HFFc6 (cell line): ENCODE measurements around the gene BSN. TPM values are rescaled to one million over a fixed set of nuclear protein-coding genes. Genes with fewer than 3 reads are reported as not detected.

Experiments
- DNase-seq: peaks from one replicate; pipeline ENCODE4 v3.0.0-alpha.2; 2018
- H3K27ac Mint-ChIP-seq: 2 replicates; pipeline ENCODE4 v1.8.0; 2020; ENCODE audit warnings: mild to moderate bottlenecking, mixed read lengths
- H3K27me3 Mint-ChIP-seq: 2 replicates; pipeline ENCODE4 v1.8.0; 2021; ENCODE audit warnings: mild to moderate bottlenecking, moderate library complexity, mixed read lengths; ENCODE audit not compliant: insufficient read depth
- H3K36me3 Mint-ChIP-seq: 2 replicates; pipeline ENCODE4 v1.8.0; 2021; ENCODE audit warnings: low read depth, mixed read lengths
- H3K4me1 Mint-ChIP-seq: 2 replicates; pipeline ENCODE4 v1.8.0; 2020; ENCODE audit warnings: low read depth, mixed read lengths
- H3K4me3 Mint-ChIP-seq: 2 replicates; pipeline ENCODE4 v1.8.0; 2020; ENCODE audit warnings: mild to moderate bottlenecking, moderate library complexity, mixed read lengths
- H3K9me3 Mint-ChIP-seq: 2 replicates; pipeline ENCODE4 v1.8.0; 2020; ENCODE audit warnings: mild to moderate bottlenecking, mixed read lengths
- long read RNA-seq: library from polyadenylated mRNA; unstranded; transcript quantifications from one replicate; pipeline ENCODE4 v2.0.0, GENCODE V29; 2019
- total RNA-seq, 6 experiments: library from RNA; stranded (reverse); fragmentation: NEBNext Ultra II Directional; extraction: Animal tissue kit (Norgen Biotek cat#: 25700); gene quantifications; 2 replicates in 1 of 6; 3 replicates in 5 of 6; pipeline ENCODE4 v1.2.3, GENCODE V29; 2021
- TF ChIP-seq, protein P1 (sequence below): fragments of 200-600 bp; sonication (generic); IDR thresholded peaks from 2 replicates; pipeline ENCODE4 v1.5.0; 2021; ENCODE audit warnings: antibody characterized with exemption, mild to moderate bottlenecking

The BSN gene, protein sequence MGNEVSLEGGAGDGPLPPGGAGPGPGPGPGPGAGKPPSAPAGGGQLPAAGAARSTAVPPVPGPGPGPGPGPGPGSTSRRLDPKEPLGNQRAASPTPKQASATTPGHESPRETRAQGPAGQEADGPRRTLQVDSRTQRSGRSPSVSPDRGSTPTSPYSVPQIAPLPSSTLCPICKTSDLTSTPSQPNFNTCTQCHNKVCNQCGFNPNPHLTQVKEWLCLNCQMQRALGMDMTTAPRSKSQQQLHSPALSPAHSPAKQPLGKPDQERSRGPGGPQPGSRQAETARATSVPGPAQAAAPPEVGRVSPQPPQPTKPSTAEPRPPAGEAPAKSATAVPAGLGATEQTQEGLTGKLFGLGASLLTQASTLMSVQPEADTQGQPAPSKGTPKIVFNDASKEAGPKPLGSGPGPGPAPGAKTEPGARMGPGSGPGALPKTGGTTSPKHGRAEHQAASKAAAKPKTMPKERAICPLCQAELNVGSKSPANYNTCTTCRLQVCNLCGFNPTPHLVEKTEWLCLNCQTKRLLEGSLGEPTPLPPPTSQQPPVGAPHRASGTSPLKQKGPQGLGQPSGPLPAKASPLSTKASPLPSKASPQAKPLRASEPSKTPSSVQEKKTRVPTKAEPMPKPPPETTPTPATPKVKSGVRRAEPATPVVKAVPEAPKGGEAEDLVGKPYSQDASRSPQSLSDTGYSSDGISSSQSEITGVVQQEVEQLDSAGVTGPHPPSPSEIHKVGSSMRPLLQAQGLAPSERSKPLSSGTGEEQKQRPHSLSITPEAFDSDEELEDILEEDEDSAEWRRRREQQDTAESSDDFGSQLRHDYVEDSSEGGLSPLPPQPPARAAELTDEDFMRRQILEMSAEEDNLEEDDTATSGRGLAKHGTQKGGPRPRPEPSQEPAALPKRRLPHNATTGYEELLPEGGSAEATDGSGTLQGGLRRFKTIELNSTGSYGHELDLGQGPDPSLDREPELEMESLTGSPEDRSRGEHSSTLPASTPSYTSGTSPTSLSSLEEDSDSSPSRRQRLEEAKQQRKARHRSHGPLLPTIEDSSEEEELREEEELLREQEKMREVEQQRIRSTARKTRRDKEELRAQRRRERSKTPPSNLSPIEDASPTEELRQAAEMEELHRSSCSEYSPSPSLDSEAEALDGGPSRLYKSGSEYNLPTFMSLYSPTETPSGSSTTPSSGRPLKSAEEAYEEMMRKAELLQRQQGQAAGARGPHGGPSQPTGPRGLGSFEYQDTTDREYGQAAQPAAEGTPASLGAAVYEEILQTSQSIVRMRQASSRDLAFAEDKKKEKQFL (N-terminal part only)
- under 1 TPM; 0.02 to 0.14 (median 0.06) TPM for total RNA-seq
- long read RNA-seq, result 0 reads

DNA sequence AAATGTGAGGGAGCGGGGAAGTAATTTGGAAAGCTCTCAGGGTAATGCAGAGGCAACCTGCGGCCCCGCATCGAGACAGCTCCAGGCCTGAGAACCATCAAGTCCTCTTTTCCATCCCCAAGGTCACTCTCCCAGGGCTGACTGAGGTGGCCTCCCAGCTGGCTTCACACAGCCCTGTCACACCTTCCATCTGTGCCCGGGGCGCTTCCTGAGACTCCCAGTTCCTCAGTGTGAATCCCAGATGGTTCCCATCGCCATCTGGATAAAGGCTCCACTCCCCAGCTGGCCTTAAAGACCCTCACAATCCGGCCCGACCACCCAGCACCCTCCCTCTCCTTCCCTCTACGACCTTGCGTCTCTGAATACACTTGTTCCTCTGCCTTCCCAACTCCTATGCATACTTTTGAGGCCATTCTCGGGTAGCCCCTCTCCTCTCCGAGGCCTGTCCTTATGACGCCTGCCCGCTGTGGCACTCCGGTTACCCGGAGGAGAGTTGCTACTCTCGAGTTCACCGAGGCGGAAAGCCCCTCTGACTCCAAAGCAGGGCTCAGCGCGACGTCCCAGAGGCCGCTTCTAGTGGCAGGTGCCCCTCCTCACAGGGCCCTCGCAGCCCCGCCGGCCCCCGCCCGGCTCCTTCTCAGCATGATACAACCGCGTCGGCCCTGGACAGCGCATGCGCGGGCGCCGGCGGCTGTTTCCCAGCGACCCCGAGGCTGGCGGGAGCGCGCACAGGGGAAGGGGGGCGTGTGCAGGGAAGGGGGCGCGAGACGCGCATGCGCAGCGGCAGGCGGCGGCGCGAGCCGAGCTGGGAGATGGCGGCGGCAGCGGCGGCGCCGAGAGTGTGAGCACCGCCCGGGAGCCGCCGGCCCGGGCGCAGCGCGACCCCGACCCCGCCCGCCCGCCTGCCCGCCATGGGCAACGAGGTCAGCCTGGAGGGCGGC is at the start of gene BSN:
Gene BSN, plus strand, starts transcription at position 786 of the 941 bp plus-strand sequence. Its CDS starts 126 bp downstream, at position 912.
- no peaks in the 10 kb centered on the region for H3K9me3 Mint-ChIP-seq
- no peaks in the 10 kb centered on the region for H3K36me3 Mint-ChIP-seq
- H3K27ac Mint-ChIP-seq, result peak within 1 kb of the TSS; percentile 71; the same call in 1 of the 2 replicates
- H3K4me1 Mint-ChIP-seq, result peaks cover 12% of the 10 kb centered on the region
- H3K27me3 Mint-ChIP-seq, result peaks cover 22% of the 10 kb centered on the region
- TF ChIP-seq, protein P1, sequence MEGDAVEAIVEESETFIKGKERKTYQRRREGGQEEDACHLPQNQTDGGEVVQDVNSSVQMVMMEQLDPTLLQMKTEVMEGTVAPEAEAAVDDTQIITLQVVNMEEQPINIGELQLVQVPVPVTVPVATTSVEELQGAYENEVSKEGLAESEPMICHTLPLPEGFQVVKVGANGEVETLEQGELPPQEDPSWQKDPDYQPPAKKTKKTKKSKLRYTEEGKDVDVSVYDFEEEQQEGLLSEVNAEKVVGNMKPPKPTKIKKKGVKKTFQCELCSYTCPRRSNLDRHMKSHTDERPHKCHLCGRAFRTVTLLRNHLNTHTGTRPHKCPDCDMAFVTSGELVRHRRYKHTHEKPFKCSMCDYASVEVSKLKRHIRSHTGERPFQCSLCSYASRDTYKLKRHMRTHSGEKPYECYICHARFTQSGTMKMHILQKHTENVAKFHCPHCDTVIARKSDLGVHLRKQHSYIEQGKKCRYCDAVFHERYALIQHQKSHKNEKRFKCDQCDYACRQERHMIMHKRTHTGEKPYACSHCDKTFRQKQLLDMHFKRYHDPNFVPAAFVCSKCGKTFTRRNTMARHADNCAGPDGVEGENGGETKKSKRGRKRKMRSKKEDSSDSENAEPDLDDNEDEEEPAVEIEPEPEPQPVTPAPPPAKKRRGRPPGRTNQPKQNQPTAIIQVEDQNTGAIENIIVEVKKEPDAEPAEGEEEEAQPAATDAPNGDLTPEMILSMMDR, result no peak
- peak; percentile 79 for DNase-seq
- H3K4me3 Mint-ChIP-seq, result peak within 1 kb of the TSS; percentile 89

DNA sequence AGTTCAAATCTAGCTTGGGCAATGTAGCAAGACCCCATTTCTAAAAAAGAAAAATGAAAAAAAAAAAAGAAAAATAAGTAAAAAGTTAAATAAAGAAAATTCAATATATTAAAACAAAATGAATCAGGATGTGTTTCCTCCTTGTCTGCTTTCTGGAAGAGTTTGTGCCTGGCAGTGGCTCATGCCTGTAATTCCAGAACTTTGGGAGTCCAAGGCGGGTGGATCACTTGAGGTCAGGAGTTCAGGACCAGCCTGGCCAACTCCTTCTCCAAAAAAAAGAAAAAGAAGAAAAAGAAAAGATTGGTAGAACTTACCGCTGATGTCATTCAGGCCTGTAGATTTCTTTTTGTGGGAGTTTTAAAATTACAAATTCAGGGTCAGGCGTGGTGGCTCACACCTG is 47.4 kb upstream of the BSN start:
- no peak for DNase-seq
- no peak overlapping the region for H3K4me3 Mint-ChIP-seq
- H3K4me1 Mint-ChIP-seq, result peaks cover 30% of the 10 kb centered on the region
- H3K9me3 Mint-ChIP-seq, result no peaks in the 10 kb centered on the region
- H3K27me3 Mint-ChIP-seq, result no peaks in the 10 kb centered on the region
- TF ChIP-seq, protein P1, result no peak
- H3K27ac Mint-ChIP-seq, result no peak overlapping the region; the same call in 1 of the 2 replicates
- H3K36me3 Mint-ChIP-seq, result peaks cover 19% of the 10 kb centered on the region

DNA sequence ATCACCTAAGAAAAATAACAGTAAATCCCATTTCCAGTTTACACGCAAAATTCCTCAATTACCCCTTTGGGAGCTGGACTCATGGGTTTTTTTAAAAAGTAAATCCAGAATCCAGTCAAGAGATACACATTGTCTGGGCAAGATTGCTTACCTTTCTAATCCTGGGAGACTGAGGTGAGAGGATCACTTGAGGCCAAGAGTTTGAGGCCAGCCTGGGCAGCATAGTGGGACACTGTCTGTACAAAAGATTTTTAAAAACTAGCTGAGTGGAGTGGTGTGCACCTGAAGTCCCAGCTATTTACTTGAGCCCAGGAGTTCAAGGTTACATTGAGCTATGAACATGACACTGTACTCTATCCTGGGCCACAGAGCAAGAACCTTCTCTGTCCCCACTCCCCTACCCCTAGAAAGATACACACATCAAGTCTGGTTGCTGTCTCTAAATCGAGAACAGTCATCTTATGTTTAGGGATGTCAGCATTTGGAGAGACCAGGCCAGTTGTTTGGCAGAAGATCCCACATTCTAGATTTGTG is 45.2 kb upstream of the BSN start:
- H3K36me3 Mint-ChIP-seq, result peaks cover 17% of the 10 kb centered on the region; the same call in 1 of the 2 replicates
- TF ChIP-seq, protein P1, result no peak
- no peak overlapping the region for H3K27ac Mint-ChIP-seq
- peaks cover 17% of the 10 kb centered on the region for H3K4me1 Mint-ChIP-seq
- H3K9me3 Mint-ChIP-seq, result no peaks in the 10 kb centered on the region
- no peaks in the 10 kb centered on the region for H3K27me3 Mint-ChIP-seq
- DNase-seq, result no peak
- no peak overlapping the region for H3K4me3 Mint-ChIP-seq

DNA sequence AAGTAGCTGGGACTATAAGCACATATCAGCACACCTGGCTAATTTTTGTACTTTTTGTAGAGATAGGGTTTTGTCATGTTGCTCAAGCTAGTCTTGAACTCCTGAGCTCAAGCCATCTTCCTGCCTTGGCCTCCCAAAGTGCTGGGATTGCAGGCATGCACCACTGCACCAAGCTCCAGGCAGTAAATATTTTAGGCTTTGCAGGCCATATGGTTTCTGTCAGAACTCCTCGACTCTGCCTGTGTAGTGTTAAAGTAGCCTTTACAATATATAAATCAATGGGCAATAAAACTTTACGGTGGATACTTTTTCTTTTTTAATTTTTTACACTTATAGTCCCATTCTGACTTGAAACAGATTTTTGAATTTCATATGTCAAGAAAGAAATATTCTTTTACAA is 42.6 kb upstream of the BSN start:
- Mint-ChIP-seq H3K27me3 (no peaks in the 10 kb centered on the region), H3K27ac (no peak overlapping the region), H3K4me1 (peaks cover 12% of the 10 kb centered on the region), H3K4me3 (no peak overlapping the region), H3K36me3 (peaks cover 30% of the 10 kb centered on the region), H3K9me3 (no peaks in the 10 kb centered on the region)
- no peak for DNase-seq
- TF ChIP-seq, protein P1, result no peak
